Measurements from ENCODE around the gene GPR61.

Gene GPR61, protein sequence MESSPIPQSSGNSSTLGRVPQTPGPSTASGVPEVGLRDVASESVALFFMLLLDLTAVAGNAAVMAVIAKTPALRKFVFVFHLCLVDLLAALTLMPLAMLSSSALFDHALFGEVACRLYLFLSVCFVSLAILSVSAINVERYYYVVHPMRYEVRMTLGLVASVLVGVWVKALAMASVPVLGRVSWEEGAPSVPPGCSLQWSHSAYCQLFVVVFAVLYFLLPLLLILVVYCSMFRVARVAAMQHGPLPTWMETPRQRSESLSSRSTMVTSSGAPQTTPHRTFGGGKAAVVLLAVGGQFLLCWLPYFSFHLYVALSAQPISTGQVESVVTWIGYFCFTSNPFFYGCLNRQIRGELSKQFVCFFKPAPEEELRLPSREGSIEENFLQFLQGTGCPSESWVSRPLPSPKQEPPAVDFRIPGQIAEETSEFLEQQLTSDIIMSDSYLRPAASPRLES

DNA sequence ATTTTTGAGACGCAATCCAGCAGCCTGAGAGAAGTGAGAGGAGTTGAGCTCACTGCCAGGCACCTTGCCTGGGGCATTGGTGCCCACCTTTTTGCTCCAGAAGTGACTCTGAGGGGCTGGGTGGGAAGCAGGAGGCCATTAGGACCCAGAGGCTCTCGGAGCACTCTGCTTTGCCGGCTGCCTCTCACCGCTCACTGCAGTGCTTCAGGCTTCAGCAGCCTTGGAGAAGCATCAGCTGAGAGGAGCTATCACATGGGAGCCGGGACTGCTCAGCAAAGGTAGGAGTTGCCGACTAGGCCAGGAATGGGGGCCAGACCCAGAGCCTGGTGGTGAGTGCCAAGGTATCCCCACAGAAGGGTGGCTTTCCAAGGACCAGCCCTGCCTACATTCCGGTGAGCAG, at the start of gene GPR61:
GPR61 (plus strand) TSS at position 197 of the 400 bp plus-strand sequence. CDS start 3,151 bp downstream, outside the sequence.
- DNase-seq = no peak

DNA sequence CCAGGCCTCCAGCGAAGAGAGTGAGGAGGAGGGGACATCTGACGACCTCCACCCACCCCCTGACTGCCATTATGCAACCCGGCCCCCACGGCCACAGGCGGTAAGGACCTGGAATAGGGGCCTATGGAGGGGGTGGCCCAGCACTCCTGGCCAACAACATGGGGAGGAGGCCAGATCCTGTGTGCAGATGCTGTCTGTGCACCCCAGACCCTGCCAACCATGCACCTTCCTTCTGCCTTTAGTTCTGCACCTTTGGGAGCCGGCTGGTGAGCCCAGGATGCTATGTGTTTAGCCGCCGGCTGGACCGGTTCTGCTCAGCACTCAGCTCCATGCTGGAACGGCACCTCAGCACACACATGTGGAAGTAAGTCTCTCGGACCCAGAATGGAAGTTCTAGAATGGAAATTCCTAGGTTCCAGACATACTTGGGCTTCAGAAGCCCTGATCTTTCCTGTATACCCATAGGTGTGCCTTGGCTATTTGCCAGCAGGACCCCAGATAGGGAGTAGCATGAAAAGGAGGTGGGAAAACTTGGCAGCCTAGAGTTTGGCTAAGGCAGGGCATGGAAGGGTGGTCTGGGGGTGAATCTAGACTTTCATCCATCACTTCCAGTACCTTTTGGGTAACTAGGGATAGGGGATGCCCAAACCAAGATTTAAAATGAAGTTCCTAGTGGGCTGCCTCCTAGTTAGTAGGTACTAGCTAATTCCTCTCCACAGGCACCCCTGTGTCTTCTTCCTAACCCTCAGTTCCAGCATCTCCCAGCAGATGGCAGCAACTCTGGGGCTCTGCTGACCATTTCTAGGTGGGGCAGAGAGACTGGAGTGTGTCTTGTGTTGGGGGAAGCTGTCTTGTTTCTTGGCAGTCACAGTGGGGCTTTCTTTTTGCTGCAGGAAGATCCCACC, 49.4 kb upstream of the GPR61 start:
- peak; percentile 72 to 84 for DNase-seq

DNA sequence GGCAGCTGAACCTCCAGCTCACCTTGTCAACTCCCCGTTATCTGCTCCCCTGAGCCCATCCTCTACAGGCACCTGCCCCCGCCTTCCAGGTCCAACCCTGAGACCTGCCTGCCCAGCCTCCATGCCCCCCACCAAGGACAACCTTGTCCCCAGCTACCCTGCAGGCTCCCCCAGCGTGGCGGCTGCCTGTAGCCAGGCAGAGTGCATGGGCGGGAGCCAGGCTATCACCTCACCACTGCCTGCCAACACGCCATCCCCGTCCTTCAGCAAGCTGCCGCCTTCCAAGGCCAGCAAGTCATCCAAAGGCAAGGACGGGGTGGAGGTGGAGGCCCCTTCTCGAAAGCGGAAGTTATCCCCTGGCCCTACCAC, 48.8 kb upstream of the GPR61 start:
- DNase-seq = no peak

DNA sequence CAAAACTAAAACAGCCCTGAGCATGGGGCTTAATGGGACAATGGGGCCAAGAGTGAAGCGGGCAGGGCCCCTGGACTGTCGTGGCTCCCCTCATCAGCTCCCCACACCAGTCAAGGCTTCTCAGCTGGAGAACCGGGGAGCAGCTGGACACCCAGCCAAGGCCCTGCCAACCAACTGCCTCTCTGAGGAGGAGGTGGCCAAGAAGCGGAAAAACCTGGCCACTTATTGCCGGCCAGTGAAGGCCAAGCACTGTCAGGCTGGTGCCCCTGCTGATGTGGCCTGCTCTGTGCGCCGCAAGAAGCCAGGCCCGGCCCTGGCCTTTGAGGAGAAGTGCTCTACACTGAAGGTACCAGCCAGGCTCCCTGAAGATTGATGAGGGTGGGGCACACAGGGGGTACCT, 48.3 kb upstream of the GPR61 start:
- DNase-seq = no peak

DNA sequence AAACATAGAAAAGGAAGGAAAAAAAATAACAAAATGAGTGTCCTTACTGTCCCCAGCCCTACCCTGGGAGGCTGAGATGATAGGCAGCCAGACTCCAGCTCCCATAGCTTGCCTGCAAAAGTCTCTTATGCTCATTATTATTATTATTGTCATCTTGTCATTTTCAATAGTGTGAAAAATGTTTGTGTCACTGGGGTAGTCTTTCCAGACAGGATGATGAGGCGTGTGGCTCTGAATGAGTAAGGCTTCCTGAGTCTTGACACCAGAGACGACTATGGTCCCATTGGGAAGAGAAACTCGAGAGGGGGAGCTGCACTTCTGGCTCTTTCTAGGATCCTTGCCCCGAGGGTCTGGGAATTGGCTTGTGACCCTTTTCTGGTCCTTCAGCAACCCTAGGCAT, 46.9 kb upstream of the GPR61 start:
- DNase-seq = no peak

DNA sequence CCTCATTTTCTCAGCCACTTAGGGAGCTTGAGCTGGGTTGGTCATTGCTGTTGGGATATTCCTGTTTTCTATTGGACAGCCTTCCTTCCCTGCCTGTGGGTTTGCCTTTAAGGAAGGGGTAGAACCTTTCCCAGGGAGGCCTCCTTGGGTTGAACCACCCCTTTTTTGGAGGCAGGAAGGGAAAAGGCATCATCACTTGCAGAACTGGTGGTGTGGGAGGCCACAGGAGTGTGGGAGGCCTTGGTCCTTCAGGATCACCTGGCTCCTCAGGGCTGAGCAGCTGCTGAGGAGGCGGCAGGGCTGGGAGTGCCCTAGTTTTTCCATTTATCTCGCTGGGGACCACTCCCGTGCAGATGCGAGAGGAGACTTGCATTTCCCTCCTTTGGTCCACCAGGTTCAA, 46.4 kb upstream of the GPR61 start:
- no peak for DNase-seq

DNA sequence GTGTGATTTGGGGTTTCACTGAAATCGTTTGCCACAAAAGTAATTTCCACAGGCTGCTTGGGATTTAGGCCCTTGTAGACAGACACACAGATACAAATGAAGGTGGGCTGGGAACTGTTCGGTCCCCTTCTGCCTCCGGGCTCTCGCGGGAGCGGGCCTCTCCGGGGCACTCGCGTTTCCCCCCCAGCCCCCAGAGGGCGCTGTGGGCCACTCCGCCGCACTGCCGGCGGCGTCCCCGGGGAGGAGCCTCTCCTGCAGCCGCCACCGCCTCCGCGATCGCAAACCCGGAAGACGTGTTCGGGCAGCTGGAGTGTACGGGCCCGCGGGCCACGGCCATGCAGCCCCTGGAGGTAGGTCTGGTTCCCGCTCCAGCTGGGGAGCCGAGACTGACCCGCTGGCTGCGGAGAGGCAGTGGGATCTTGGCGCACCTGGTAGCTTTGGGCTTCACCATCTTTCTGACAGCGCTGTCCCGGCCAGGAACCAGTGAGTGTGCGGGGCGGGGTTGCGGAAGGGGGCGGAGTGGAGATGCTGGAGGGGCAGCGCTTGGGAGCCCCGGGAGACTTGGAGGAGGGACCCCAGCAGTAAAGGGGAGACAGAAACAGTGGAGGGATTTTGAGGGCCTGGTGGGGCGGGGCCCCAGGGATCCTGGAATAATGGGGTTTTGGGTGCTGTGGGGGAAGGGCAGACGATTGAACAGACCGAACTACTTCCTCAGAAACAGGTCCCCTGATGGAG, 45.7 kb upstream of the GPR61 start, which contains the start of gene CYB561D1:
CYB561D1 (plus strand) TSS at position 290 of the 735 bp plus-strand sequence; CDS start at position 336, 46 bp downstream.
- peak; percentile 86 to 89 for DNase-seq

DNA sequence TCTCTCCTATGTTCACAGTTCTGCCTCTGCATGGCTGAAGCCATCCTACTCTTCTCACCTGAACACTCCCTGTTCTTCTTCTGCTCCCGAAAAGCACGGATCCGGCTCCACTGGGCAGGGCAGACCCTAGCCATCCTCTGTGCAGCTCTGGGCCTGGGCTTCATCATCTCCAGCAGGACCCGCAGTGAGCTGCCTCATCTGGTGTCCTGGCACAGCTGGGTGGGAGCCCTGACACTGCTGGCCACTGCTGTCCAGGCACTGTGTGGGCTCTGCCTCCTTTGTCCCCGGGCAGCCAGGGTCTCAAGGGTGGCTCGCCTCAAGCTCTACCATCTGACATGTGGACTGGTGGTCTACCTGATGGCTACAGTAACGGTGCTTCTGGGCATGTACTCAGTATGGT, 43.9 kb upstream of the GPR61 start:
- DNase-seq = no peak

DNA sequence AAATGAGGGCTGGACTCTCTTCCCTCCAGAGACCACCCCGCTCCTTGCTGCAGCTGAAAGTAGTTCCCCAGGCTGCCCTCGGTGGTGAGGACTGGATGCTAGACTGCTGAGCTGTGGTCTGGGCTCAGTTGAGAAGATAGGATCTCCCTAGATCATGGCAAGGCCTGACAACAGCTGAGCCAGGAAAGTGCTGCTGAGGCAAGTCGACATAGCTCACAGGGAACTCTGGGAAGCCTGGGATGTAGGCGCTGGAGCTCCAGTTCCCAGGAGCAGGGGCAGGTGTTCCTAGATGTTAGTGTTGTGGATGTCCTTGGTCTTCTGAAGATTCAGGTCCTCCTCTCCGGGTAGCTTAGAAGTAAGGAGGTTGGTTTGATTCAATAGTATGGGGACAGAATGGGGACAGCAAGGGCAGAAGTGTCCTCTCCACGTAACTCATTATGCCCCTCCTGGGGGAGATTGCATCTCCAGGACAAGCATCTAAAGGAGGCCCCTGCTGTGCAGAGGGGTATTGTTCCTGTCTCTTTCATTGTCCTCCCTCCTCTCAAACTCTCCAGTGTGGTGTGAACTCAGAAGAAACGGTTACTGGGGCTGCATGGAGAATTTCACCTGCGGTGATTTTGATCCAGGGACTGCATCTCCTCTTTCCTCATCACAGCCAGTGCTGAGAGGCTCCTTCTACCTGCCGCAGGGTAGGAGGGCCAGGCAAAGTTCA, 42.1 kb upstream of the GPR61 start:
- DNase-seq = no peak

DNA sequence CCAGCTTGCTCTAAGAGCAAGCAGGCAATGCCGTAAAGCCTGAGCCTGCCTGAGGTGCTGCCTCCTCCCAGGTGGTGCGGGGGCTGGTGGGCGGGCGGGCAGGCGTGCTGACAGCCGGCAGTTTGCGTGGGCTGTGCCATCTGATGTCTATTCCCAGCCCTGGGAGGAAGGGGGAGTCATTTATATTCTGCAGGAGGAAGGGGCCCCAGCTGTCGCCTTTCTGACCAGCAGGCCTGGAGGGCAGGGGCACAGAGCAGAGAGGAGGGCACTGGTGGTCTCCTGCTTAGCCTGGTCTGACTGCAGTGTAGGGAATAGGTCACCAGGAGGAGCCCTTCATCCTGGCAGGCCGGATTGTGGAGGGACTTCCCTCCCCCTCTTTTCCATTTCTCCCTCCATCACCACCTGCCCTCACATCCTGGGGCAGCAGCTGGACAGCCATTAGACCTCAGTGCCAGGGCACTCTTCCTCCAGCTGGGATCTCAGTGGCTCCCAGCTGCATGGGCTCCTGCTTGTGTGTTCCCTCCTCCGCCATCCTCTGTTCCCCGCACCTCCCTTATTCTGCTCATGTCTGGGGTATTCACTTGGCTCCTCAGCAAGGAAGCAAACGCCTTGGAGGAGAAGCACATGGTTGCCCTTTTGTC, 41.4 kb upstream of the GPR61 start:
- peak in 1 of 2 donors; percentile 43 for DNase-seq

DNA sequence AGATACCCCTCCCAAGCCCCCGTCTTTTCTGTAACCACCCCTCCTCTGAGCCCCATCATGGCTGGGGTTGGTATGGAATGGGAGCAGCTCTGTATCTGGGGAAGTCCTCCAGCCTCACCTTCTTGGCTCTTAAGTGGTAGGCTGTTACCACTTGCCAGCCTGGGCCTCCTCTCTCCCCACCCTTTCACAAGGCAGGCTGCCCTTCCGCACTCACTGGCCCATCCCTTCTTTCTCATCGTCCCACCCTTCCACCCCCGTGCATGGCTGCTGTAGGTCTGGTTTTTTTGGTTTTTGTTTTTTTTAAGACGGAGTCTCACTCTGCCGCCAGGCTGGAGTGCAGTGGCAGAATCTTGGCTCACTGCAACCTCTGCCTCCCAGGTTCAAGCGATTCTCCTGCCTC, 40.6 kb upstream of the GPR61 start:
- DNase-seq = no peak

DNA sequence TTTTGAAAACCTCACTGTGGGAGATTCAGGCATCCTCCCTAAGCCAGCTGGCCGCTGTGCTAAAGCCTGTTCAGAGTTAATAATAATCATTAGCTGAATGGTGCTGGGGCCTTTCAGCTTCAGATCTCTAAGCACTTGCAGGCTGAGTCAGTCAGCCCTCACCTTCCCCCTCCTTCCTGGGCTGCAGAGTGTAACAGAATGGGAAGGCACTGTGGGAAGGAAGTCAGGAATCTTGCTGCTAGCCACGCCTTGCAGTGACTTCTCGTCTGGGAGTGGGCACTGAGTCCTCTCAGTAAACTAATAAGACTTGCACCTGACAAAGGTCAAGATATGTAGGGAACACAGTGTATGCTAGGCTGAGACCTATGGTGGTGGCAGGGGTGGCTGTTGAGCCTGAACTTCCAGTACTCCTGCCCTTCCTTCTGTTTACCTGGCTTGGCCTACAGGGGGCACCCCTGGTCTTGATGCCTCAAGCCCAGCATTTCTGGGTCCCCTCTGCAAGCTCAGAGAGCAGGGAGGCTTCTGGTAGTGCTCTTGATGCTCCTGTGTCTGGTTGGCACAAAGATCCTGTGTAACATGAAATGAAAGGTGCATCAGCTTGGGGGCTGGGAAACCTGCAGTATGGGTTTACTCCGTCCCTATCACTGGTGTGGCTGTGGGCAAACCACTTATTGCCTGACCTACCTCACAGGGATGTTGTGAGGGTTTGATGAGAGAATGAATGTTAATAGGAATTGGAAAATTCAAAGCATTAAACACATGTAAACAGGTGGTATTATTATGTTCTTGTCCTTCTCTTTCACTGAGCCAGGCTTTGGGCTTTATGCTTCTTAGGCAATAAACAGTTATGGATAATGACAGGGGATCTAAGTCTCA, 39.8 kb upstream of the GPR61 start:
- peak; percentile 63 to 73 for DNase-seq

DNA sequence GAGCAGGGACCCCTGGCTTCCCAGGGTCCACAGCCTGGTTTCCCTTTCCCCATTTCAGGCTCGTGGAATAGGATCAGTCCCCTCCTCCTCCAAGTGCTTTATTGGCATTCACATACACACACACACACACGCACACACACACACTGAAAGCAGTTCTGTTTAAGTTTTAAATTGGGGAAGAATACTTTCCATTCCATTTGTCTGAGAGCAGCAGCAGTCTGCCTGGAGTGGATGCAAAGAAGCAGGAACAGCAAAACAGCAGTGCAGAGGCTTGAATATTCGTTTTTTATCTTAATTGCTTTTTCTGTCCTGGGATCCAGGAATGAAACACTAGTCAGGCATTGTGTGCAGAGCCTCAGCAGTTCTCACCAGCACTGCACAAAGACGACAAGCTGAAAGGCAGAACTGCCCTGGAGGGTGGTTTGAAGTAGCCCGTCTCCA, 38.7 kb upstream of the GPR61 start:
- DNase-seq = no peak

DNA sequence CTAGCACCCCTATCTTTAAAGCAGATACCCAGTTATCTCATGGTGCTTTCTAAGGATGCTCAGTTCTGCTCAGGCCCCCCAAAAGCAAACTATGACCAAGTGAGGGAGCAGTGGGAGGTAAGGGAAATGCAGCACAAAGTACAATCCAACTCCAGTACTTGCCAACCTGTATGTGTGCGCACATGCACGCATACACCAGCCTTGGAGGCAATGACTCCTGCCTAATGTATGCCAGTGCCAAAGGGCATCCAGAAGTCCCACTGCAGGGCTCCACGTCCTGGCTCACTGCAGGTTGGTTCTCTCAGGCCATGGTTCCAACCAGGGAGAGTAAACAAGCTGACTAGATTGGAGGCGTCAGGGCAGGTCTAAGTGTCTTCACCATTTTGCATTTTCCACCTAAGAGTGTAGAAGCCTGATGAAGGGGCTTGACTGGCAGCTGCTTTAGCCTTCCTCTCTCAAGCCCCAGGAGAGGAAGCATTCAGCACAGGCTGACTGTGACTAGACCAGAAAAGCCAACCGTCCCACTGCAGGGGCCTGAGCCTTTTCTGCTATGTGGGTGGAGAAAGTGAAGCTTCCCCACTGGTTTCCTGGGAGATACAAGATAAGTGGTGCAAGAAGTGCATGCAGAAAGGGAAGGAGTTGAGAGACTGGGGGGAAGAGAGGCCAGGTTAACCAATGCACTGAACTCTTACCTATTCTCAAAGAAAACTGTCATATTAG, 37.9 kb upstream of the GPR61 start:
- DNase-seq = no peak

DNA sequence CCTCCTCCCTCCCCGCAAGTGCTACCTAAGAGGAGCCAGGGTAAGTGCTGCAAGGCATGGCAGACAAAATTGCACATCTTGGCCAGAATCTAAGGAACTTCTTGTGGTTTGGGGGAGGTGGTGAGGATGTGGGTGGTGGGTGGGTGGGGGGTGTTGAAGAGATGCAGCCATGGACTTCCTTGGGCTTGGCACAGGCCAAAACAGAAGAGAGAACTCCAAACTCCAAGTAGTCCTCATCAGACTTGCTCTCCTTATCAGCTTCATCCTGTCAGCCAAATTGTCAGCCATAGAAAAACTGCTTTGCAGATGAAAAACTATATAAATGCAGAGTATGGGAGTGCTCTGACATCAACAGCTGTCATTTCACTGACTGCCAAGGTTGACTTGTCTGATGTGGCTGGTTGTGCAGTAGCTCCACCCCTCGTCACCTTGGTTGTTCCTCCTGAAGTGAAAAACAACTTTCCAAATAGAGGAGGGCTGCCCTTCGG, 37.3 kb upstream of the GPR61 start:
- peak; percentile 64 to 76 for DNase-seq

DNA sequence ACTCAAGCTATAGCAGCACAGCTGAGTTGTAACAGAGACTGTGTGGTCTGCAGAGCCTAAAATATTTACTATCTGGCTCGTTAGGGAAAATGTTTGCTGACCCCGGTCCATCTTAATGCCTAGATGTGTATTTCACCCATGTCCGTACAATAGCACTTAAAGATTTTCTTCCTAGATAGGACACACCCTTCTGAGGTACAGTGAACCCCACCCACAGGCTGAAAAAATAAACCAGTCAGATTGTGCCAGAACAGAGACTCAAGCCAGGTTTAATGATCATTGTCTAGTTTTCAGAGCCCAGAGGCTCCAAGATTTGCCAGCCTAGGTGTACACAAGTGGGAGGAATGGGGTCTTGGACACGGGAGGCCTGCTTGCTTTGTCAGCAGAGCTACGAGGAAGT, 35.7 kb upstream of the GPR61 start:
- DNase-seq = peak in 1 of 2 donors; percentile 24

DNA sequence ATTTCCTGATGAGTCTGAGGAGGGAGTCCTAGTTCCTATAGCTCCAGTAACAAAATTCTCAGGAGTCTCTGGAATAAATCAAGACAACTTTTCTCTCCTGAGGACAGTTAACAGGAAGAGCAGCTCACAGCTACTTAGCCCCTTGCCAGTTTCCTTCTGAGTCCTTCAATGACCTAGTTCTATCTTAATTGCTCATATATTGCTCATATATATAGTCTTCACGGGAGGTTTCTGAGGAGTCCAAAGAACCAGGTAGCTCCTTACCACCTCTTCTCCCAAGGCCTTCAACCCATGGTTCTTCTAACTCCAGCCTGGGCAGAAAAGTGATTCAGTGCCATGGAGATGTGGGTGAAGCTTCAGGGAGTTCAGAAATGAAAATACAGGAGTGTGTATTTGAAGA, 34.7 kb upstream of the GPR61 start:
- no peak for DNase-seq

DNA sequence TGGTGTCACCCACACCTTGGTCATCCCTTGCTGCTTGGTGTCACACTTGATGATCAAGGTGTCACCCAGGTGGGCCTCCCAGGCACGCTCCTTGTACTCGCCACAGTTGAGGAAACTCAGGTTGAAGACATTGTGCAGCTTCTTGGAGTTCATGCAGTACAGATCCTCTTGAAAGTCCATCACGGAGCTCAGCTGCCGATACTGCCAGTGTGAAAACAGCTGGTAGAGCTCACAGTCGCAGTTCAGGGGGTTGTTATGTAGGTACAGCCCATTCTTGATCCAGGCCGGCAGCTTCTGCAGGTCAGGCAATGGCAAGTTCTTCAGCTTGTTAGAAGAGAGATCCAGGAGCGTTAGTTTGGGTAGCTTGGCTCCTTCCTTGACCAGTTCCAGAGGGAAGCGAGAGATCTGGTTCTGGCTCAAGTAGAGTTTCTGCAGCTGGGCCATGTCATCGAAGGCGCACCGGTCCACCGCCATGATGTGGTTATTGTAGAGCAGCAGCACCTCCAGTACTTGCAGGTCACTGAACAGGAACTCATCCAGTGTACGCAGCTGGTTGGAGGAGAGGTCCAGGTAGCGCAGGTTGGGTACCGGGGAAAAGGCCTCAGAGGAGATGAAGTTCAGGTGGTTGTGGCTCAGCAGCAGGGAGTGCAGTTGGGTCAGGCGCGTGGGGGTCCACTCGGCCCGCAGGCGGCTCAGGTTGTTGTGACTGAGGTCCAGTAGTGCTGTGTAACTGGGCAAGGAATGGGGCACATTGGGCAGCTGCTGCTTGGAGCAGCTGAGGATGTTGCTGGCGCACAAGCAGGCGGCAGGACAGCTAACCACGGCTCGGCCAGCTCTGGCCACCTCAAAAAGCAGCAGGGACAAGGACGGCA, 31.4 kb upstream of the GPR61 start:
- no peak for DNase-seq

DNA sequence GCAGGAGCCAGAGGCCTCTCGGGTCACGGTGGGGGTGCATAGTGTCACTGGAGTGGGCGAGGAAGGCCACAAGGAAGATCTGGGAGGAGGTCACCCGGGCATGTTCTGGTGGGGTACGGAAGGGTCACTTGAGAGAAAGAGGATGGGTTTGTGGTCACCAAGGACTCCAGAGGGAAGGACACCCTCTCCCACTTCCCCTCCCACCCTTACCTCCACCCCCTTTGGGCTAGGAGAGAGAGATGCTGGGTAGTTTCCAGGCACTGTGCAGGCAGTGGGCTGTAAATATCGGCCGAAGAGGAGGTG, 30.8 kb upstream of the GPR61 start:
- no peak for DNase-seq

Measured in CD4-positive, alpha-beta T cell treated with Interferon alpha-2 for 1 hour (primary cell).